Esophagus squamous epithelium (tissue), 5 donors: ENCODE results near the gene TTC17. TPM values are rescaled to one million over a fixed set of nuclear protein-coding genes. Genes with fewer than 3 reads are reported as not detected.

ENCODE experiments used
- DNase-seq: peaks from one replicate; lab custom pipeline; 2025; lab: John Stamatoyannopoulos, UW
- H3K27ac ChIP-seq, 4 donors: fragments of 200-600 bp; sonication (generic); one replicate each; pipeline ENCODE4 v1.5.1; 2016 to 2019; ENCODE audit warnings: mild to moderate bottlenecking in 1 of 4
- H3K27me3 ChIP-seq, 4 donors: fragments of 200-600 bp; sonication (generic); 1 replicate in 3 of 4; 2 replicates in 1 of 4; pipeline versions ENCODE4 v1.5.1 to v1.6.0; 2017 to 2021; ENCODE audit warnings: antibody characterized with exemption in 1 of 4
- H3K36me3 ChIP-seq, 3 donors: fragments of 200-600 bp; sonication (generic); one replicate each; pipeline ENCODE4 v1.5.1; 2016 to 2019
- H3K4me1 ChIP-seq, 3 donors: fragments of 200-600 bp; sonication (generic); one replicate each; pipeline ENCODE4 v1.5.1; 2017 to 2019
- H3K4me3 ChIP-seq, 4 donors: fragments of 200-600 bp; sonication (generic); 1 replicate in 3 of 4; 2 replicates in 1 of 4; pipeline ENCODE4 v1.5.1; 2016 to 2019; ENCODE audit warnings: mild to moderate bottlenecking in 2 of 4, moderate library complexity in 1 of 4
- H3K9me3 ChIP-seq, 3 donors: fragments of 200-600 bp; sonication (generic); one replicate each; pipeline ENCODE4 v1.5.1; 2016 to 2019
- POLR2A ChIP-seq, 4 donors: fragments of 450-650 bp; IDR thresholded peaks; one replicate each; pipeline ENCODE4 v1.6.1; 2017; ENCODE audit warnings: antibody characterized with exemption in 4 of 4, mild to moderate bottlenecking in 4 of 4, moderate library complexity in 3 of 4
- WGBS, 2 donors: methylation state at CpG; one replicate each; pipeline ENCODE4 v1.1.5; 2018; 5-methylcytosine and 5-hydroxymethylcytosine counted together
- intact Hi-C: fragments of 100-400 bp; cut with DNase I; formaldehyde crosslinking; loops from one replicate; pipeline ENCODE4 v1.15.0; 2022
- small RNA-seq, 4 donors: library from RNA; depleted of rRNA; stranded (forward); fragments of <200 nt; gene quantifications; one replicate each; pipeline ENCODE3, GENCODE V24; 2016
- total RNA-seq, 4 donors: library from RNA; depleted of rRNA; stranded (reverse); fragments of >200 nt; gene quantifications; one replicate each; pipeline ENCODE4 v1.1.0, GENCODE V29; 2016
- TF ChIP-seq, protein P1 (sequence below), 6 experiments: fragments of 450-650 bp in 4 of 6; fragments of 200-600 bp in 2 of 6; sonication (generic) in 2 of 6; IDR thresholded peaks; one replicate each; pipeline ENCODE4 v1.5.1; 2016 to 2019; ENCODE audit warnings: antibody characterized with exemption in 6 of 6, mild to moderate bottlenecking in 4 of 6, moderate library complexity in 4 of 6
- donor health status: DM: yes; HTN: yes; CAD: no.

TTC17 gene
- total RNA-seq, 4 donors from 2014 or later: 37.5 to 106 (median 55.9) TPM

GRCh38 chr11:43541993-43542392 is 183.3 kb downstream of the TTC17 start:
- WGBS, 2 donors: 78 to 94% methylated on average over 2 of the region's 2 CpGs
- Histone ChIP-seq H3K27ac (no peak overlapping the region), H3K4me3 (no peak overlapping the region), H3K36me3 (no peaks in the 10 kb centered on the region), H3K4me1 (peaks cover 0 to 1% (median 0%) of the 10 kb centered on the region in 3 donors), H3K27me3 (peaks cover 0 to 52% (median under 1%) of the 10 kb centered on the region in 4 donors), H3K9me3 (peaks cover 0 to 4% (median 0%) of the 10 kb centered on the region in 3 donors)
- intact Hi-C loops: no loop called here
- no peak for TF ChIP-seq POLR2A (IDR thresholded peaks at IDR 0.05)
- TF ChIP-seq, protein P1, sequence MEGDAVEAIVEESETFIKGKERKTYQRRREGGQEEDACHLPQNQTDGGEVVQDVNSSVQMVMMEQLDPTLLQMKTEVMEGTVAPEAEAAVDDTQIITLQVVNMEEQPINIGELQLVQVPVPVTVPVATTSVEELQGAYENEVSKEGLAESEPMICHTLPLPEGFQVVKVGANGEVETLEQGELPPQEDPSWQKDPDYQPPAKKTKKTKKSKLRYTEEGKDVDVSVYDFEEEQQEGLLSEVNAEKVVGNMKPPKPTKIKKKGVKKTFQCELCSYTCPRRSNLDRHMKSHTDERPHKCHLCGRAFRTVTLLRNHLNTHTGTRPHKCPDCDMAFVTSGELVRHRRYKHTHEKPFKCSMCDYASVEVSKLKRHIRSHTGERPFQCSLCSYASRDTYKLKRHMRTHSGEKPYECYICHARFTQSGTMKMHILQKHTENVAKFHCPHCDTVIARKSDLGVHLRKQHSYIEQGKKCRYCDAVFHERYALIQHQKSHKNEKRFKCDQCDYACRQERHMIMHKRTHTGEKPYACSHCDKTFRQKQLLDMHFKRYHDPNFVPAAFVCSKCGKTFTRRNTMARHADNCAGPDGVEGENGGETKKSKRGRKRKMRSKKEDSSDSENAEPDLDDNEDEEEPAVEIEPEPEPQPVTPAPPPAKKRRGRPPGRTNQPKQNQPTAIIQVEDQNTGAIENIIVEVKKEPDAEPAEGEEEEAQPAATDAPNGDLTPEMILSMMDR (IDR thresholded peaks at IDR 0.05): no peak
- DNase-seq: no peak

DNA sequence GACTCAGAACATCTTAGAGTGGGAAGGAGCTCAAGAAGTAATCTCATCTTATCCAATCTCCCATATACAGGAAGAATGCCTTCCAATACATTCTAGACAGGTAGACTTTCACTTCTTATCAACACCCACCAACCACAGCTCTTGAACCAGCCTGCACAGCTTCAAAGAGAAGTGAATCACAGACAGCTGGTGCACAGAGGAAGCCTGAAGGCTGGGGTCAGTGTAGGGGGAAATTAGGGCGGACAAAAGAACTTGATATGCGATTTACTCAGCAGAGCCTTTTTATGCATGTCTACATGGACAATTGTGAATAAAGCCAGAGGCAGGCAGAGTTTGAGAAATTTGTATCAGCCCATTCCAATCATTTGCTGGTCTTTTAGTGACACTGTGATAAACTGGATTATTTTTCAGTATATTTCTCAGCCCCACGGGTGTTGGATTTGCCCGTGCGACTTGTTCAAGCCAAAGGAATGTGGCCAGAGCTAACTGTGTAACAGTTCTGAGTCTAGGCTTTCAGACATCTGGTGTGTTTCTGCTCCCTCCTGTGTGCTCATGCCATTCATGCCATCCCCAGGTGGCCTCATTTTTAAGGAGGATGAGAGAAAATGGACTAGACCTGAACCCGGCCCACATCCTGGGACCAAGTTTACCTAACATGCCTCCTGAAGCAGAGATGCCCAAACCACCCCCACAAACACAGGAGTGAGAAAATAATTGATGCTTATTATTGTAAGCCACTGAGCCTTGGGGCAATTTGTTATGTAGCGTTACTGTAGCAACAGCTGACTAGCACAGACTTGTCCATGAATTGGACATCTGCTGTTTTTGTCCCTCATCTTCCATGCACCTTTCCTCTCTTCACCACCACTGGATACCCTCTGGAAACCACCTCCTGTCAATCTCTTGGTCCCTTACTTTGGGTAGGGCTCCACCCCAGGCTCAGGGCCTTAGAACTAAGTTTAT is 184.3 kb downstream of the TTC17 start:
- H3K27ac ChIP-seq: no peak overlapping the region
- peaks cover 0 to 12% (median 0%) of the 10 kb centered on the region in 3 donors for H3K4me1 ChIP-seq
- peaks cover 0 to 52% (median 4%) of the 10 kb centered on the region in 4 donors for H3K27me3 ChIP-seq
- H3K9me3 ChIP-seq: peaks cover 0 to 4% (median 0%) of the 10 kb centered on the region in 3 donors
- DNase-seq: no peak
- TF ChIP-seq, protein P1 (IDR thresholded peaks at IDR 0.05): no peak
- no peak for TF ChIP-seq POLR2A (IDR thresholded peaks at IDR 0.05)
- intact Hi-C loops: no loop called here
- no peak overlapping the region for H3K4me3 ChIP-seq
- no peaks in the 10 kb centered on the region for H3K36me3 ChIP-seq
- 73 to 81% methylated on average over 3 to 7 of the region's 7 CpGs for WGBS, 2 donors

Small RNAs within 50 kb of the gene (small RNA-seq; reads per million reads assigned to genes)
- gene RF00019 (0 reads per million in 4 donors), gene RN7SKP287 (0 reads per million in 4 donors)

Other genes starting within 250 kb of the TTC17 start
- 10 to 100 TPM; 58.4 to 83.0 (median 82.3) TPM for gene API5, start 46.9 kb upstream of the TTC17 start, total RNA-seq